H9 (cell line): Measurements from ENCODE around the gene AFAP1. TPM values are rescaled to one million over a fixed set of nuclear protein-coding genes. Genes with fewer than 3 reads are reported as not detected.

ENCODE experiments used
- DNase-seq: peaks from one replicate; pipeline ENCODE4 v3.0.0-alpha.2; 2017
- H2AFZ ChIP-seq: one replicate; pipeline ENCODE4 v1.6.1; 2013; ENCODE audit warnings: mild to moderate bottlenecking, low read length, control low read depth, moderate library complexity
- H2AK5ac ChIP-seq: 2 replicates; pipeline ENCODE4 v1.6.1; 2013; ENCODE audit warnings: low read length, control low read depth, mixed read lengths; ENCODE audit not compliant: insufficient read length
- H2BK120ac ChIP-seq: one replicate; pipeline ENCODE4 v1.6.1; 2013; ENCODE audit warnings: low read depth, mild to moderate bottlenecking, low read length, control low read depth, inconsistent platforms; ENCODE audit not compliant: poor library complexity, severe bottlenecking
- H2BK12ac ChIP-seq: 2 replicates; pipeline ENCODE4 v1.6.1; 2013; ENCODE audit warnings: low read length, control low read depth, mixed read lengths, low read depth; ENCODE audit not compliant: insufficient read length
- H2BK15ac ChIP-seq: 2 replicates; pipeline ENCODE4 v1.6.1; 2013; ENCODE audit warnings: low read depth, low read length, control low read depth
- H2BK20ac ChIP-seq: one replicate; pipeline ENCODE4 v1.6.1; 2013; ENCODE audit warnings: low read depth, mild to moderate bottlenecking, low read length, control low read depth, inconsistent platforms; ENCODE audit not compliant: poor library complexity, severe bottlenecking
- H2BK5ac ChIP-seq: 2 replicates; pipeline ENCODE4 v1.6.1; 2013; ENCODE audit warnings: low read length, control low read depth, mixed read lengths; ENCODE audit not compliant: insufficient read length
- H3K14ac ChIP-seq: 2 replicates; pipeline ENCODE4 v1.6.1; 2013; ENCODE audit warnings: low read length, control low read depth; ENCODE audit not compliant: insufficient read depth
- H3K18ac ChIP-seq: 2 replicates; pipeline ENCODE4 v1.6.1; 2013; ENCODE audit warnings: low read depth, mild to moderate bottlenecking, mixed read lengths, low read length, control low read depth; ENCODE audit not compliant: insufficient read length
- H3K23ac ChIP-seq: 2 replicates; pipeline ENCODE4 v1.6.1; 2013; ENCODE audit warnings: low read length, control low read depth, mixed read lengths, low read depth; ENCODE audit not compliant: insufficient read length
- H3K23me2 ChIP-seq: 2 replicates; pipeline ENCODE4 v1.6.1; 2013; ENCODE audit warnings: low read depth, mild to moderate bottlenecking, mixed read lengths, low read length, control low read depth; ENCODE audit not compliant: insufficient read length, poor library complexity, severe bottlenecking
- H3K27ac ChIP-seq: 2 replicates; pipeline ENCODE4 v1.5.1; 2013; ENCODE audit warnings: low read length, control low read depth, mixed read lengths, low read depth; ENCODE audit not compliant: insufficient read length
- H3K27me3 ChIP-seq: 2 replicates; pipeline ENCODE4 v1.6.1; 2013; ENCODE audit warnings: low read length, control low read depth, inconsistent platforms; ENCODE audit not compliant: insufficient read depth
- H3K4ac ChIP-seq: 2 replicates; pipeline ENCODE4 v1.6.1; 2013; ENCODE audit warnings: low read depth, mild to moderate bottlenecking, control low read depth, inconsistent platforms, low read length, moderate library complexity
- H3K4me1 ChIP-seq: 2 replicates; pipeline ENCODE4 v1.6.1; 2013; ENCODE audit warnings: low read length, control low read depth, inconsistent platforms; ENCODE audit not compliant: insufficient read depth
- H3K4me2 ChIP-seq: 2 replicates; pipeline ENCODE4 v1.6.1; 2013; ENCODE audit warnings: low read length, control low read depth, mixed read lengths; ENCODE audit not compliant: insufficient read length, insufficient read depth
- H3K56ac ChIP-seq: 2 replicates; pipeline ENCODE4 v1.6.1; 2013; ENCODE audit warnings: low read depth, mild to moderate bottlenecking, mixed read lengths, low read length, control low read depth; ENCODE audit not compliant: insufficient read length
- H3K79me1 ChIP-seq: 2 replicates; pipeline ENCODE4 v1.6.1; 2013; ENCODE audit warnings: low read depth, mild to moderate bottlenecking, moderate library complexity, low read length, control low read depth, inconsistent platforms; ENCODE audit not compliant: insufficient read depth, poor library complexity, severe bottlenecking
- H3K79me2 ChIP-seq: 2 replicates; pipeline ENCODE4 v1.6.1; 2013; ENCODE audit warnings: low read length, control low read depth, inconsistent platforms; ENCODE audit not compliant: insufficient read depth
- H3K9ac ChIP-seq: 2 replicates; pipeline ENCODE4 v1.6.1; 2013; ENCODE audit warnings: low read length, control low read depth, mixed read lengths; ENCODE audit not compliant: insufficient read length; ENCODE audit errors: extremely low read depth
- H3K9me3 ChIP-seq: one replicate; pipeline ENCODE4 v1.6.1; 2013; ENCODE audit warnings: low read depth, low read length, inconsistent platforms; ENCODE audit not compliant: control insufficient read depth
- H3T11ph ChIP-seq: one replicate; pipeline ENCODE4 v1.6.1; 2013; ENCODE audit warnings: mild to moderate bottlenecking, low read length, control low read depth, inconsistent platforms
- H4K20me1 ChIP-seq: one replicate; pipeline ENCODE4 v1.6.1; 2013; ENCODE audit not compliant: control insufficient read depth, insufficient read length, insufficient read depth
- H4K5ac ChIP-seq: 2 replicates; pipeline ENCODE4 v1.6.1; 2013; ENCODE audit warnings: low read depth, mild to moderate bottlenecking, mixed read lengths, low read length, control low read depth; ENCODE audit not compliant: insufficient read length
- H4K8ac ChIP-seq: replicated peaks from 2 replicates; pipeline ENCODE4 v1.6.1; 2013; ENCODE audit warnings: low read length, control low read depth, mixed read lengths, low read depth; ENCODE audit not compliant: insufficient read length
- H4K91ac ChIP-seq: 2 replicates; pipeline ENCODE4 v1.6.1; 2013; ENCODE audit warnings: low read depth, mild to moderate bottlenecking, moderate library complexity, mixed read lengths, low read length, control low read depth; ENCODE audit not compliant: insufficient read length
- H3K27ac Mint-ChIP-seq, 3 experiments: 2 replicates in 2 of 3; 3 replicates in 1 of 3; pipeline ENCODE4 v1.8.0; 2020 to 2021; ENCODE audit warnings: mixed read lengths in 3 of 3, mild to moderate bottlenecking in 1 of 3, moderate library complexity in 1 of 3
- H3K27me3 Mint-ChIP-seq: 2 replicates; pipeline ENCODE4 v1.8.0; 2021; ENCODE audit warnings: low read depth, mild to moderate bottlenecking, moderate library complexity, mixed read lengths
- H3K36me3 Mint-ChIP-seq, 3 experiments: 2 replicates in 2 of 3; 3 replicates in 1 of 3; pipeline ENCODE4 v1.8.0; 2020 to 2021; ENCODE audit warnings: low read depth in 3 of 3, mixed read lengths in 3 of 3; ENCODE audit not compliant: insufficient read depth in 1 of 3
- H3K4me1 Mint-ChIP-seq, 2 experiments: 2 replicates each; pipeline ENCODE4 v1.8.0; 2020; ENCODE audit warnings: mixed read lengths in 2 of 2
- H3K4me3 Mint-ChIP-seq, 2 experiments: 2 replicates in 1 of 2; 3 replicates in 1 of 2; pipeline ENCODE4 v1.8.0; 2020 to 2021; ENCODE audit warnings: mild to moderate bottlenecking in 2 of 2, mixed read lengths in 2 of 2, moderate library complexity in 1 of 2
- H3K9me3 Mint-ChIP-seq, 2 experiments: 2 replicates in 1 of 2; 3 replicates in 1 of 2; pipeline ENCODE4 v1.8.0; 2020; ENCODE audit warnings: mild to moderate bottlenecking in 2 of 2, mixed read lengths in 2 of 2, moderate library complexity in 1 of 2
- WGBS: extraction: QIAGEN DNeasy Blood & Tissue Kit; methylation state at CpG from one replicate; pipeline ENCODE4 v1.1.7; 2013; ENCODE audit warnings: missing lambda C conversion rate, low lambda C conversion rate, mixed read lengths; ENCODE audit not compliant: insufficient read length; ENCODE audit errors: extremely low coverage; 5-methylcytosine and 5-hydroxymethylcytosine counted together
- total RNA-seq: library from RNA; stranded (reverse); gene quantifications from 2 replicates; pipeline ENCODE4 v1.2.1, GENCODE V29; 2021
- TF ChIP-seq, protein P1 (sequence below): fragments of 200-600 bp; sonication (generic); conservative IDR thresholded peaks from 3 replicates; pipeline ENCODE4 v1.8.0; 2021; ENCODE audit warnings: antibody characterized with exemption, mild to moderate bottlenecking

Gene AFAP1
- total RNA-seq, 1 experiment from 2014 or later, result 6.5 TPM

- no peak overlapping the region for H3K4ac ChIP-seq
- peaks cover 10% of the 10 kb centered on the region for H3K9me3 ChIP-seq
- no peak overlapping the region for H4K91ac ChIP-seq
- no peak overlapping the region for H2BK5ac ChIP-seq
- H2BK12ac ChIP-seq, result no peak overlapping the region
- H4K8ac ChIP-seq, result no peak overlapping the region
- H2BK120ac ChIP-seq, result no peak overlapping the region
- no peak overlapping the region for H3K27ac Mint-ChIP-seq
- H2AK5ac ChIP-seq, result no peak overlapping the region
- H3K27me3 Mint-ChIP-seq, result no peaks in the 10 kb centered on the region
- no peak overlapping the region for H3K14ac ChIP-seq
- no peak overlapping the region for H3K23ac ChIP-seq
- H3K56ac ChIP-seq, result no peak overlapping the region
- H2BK20ac ChIP-seq, result no peak overlapping the region
- no peak overlapping the region for H2AFZ ChIP-seq
- no peaks in the 10 kb centered on the region for H3K27me3 ChIP-seq
- H4K20me1 ChIP-seq, result no peaks in the 10 kb centered on the region
- H3K23me2 ChIP-seq, result no peaks in the 10 kb centered on the region
- H3K9ac ChIP-seq, result no peak overlapping the region
- WGBS, result no CpG with 5 or more reads among the region's 3 CpGs
- H3K9me3 Mint-ChIP-seq, result peaks cover 10 to 17% of the 10 kb centered on the region in 2 experiments; a peak in 4 of 5 replicates
- TF ChIP-seq, protein P1, sequence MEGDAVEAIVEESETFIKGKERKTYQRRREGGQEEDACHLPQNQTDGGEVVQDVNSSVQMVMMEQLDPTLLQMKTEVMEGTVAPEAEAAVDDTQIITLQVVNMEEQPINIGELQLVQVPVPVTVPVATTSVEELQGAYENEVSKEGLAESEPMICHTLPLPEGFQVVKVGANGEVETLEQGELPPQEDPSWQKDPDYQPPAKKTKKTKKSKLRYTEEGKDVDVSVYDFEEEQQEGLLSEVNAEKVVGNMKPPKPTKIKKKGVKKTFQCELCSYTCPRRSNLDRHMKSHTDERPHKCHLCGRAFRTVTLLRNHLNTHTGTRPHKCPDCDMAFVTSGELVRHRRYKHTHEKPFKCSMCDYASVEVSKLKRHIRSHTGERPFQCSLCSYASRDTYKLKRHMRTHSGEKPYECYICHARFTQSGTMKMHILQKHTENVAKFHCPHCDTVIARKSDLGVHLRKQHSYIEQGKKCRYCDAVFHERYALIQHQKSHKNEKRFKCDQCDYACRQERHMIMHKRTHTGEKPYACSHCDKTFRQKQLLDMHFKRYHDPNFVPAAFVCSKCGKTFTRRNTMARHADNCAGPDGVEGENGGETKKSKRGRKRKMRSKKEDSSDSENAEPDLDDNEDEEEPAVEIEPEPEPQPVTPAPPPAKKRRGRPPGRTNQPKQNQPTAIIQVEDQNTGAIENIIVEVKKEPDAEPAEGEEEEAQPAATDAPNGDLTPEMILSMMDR, result no peak
- peaks cover 6% of the 10 kb centered on the region; the same call in 1 of the 2 replicates for H3K79me2 ChIP-seq
- peaks cover 12 to 33% (median 21%) of the 10 kb centered on the region in 3 experiments for H3K36me3 Mint-ChIP-seq
- no peak overlapping the region for H2BK15ac ChIP-seq
- DNase-seq, result no peak
- H3K4me1 Mint-ChIP-seq, result peaks cover 10 to 15% of the 10 kb centered on the region in 2 experiments
- no peak overlapping the region for H4K5ac ChIP-seq
- no peaks in the 10 kb centered on the region for H3K4me1 ChIP-seq
- no peak overlapping the region for H3K27ac ChIP-seq
- H3K4me3 Mint-ChIP-seq, result no peak overlapping the region
- H3T11ph ChIP-seq, result no peak overlapping the region
- H3K4me2 ChIP-seq, result no peak overlapping the region
- no peaks in the 10 kb centered on the region for H3K79me1 ChIP-seq
- H3K18ac ChIP-seq, result no peak overlapping the region
Measured at GRCh38 chr4:7874838-7875237, 64.8 kb downstream of the AFAP1 start.
